Peyer's patch (tissue), 4 donors: ENCODE measurements around the gene NPL.

Experiments used
- CTCF ChIP-seq, 6 experiments: fragments of 450-650 bp in 4 of 6; fragments of 200-600 bp in 2 of 6; sonication (generic) in 1 of 6; IDR thresholded peaks; one replicate each; pipeline ENCODE4 v1.5.1; 2017 to 2019; ENCODE audit warnings: antibody characterized with exemption in 6 of 6, mild to moderate bottlenecking in 3 of 6, moderate library complexity in 1 of 6
- POLR2A ChIP-seq, 2 donors: fragments of 450-650 bp; IDR thresholded peaks; one replicate each; pipeline ENCODE4 v1.5.1; 2017; ENCODE audit warnings: antibody characterized with exemption in 2 of 2, mild to moderate bottlenecking in 2 of 2, moderate library complexity in 2 of 2

- no peak for TF ChIP-seq CTCF (IDR thresholded peaks at IDR 0.05)
- TF ChIP-seq POLR2A (IDR thresholded peaks at IDR 0.05), result no peak
Observed at GRCh38 chr1:182877331-182877730, 87.8 kb downstream of the NPL start.
